T-cell (primary cell): Measurements from ENCODE around the gene TTC17. TPM values are rescaled to one million over a fixed set of nuclear protein-coding genes. Genes with fewer than 3 reads are reported as not detected.

ENCODE experiments used
- ATAC-seq, 4 experiments: fragments of 200-7000 bp in 3 of 4; fragments of 150-1000 bp in 1 of 4; cut with Tn5 transposase; replicated peaks in 1 of 4; 1 replicate in 3 of 4; 2 replicates in 1 of 4; pipeline ENCODE4 v1.10.0; 2021; ENCODE audit warnings: moderate library complexity in 3 of 4, mild to moderate bottlenecking in 2 of 4, moderate number of reproducible peaks in 1 of 4
- CTCF ChIA-PET, 2 donors: fragments of 300-600 bp; sonication (Branson Sonifier 250); formaldehyde crosslinking; loops; one replicate each; lab custom pipeline; 2022; ENCODE audit warnings: antibody characterized with exemption in 2 of 2; lab: Charles Lee
- POLR2A ChIA-PET, 2 donors: fragments of 300-600 bp; sonication (Branson Sonifier 250); formaldehyde crosslinking; loops; one replicate each; lab custom pipeline; 2022; ENCODE audit warnings: antibody characterized with exemption in 2 of 2; lab: Charles Lee
- DNase-seq, 35 experiments: peaks; one replicate each; pipeline versions ENCODE4 v3.0.0 to v3.0.0-alpha.2; 2013 to 2023
- H3K27ac ChIP-seq: one replicate; pipeline ENCODE4 v1.5.1; 2013; ENCODE audit warnings: low read length
- H3K27me3 ChIP-seq, 2 experiments: replicated peaks in 1 of 2; 1 replicate in 1 of 2; 2 replicates in 1 of 2; pipeline versions ENCODE4 v1.6.1 to v1.7.0; 2013; ENCODE audit warnings: low read length in 1 of 2, mixed read lengths in 1 of 2; ENCODE audit not compliant: control insufficient read depth in 2 of 2, insufficient read depth in 2 of 2; ENCODE audit errors: extremely low read depth in 1 of 2
- H3K36me3 ChIP-seq, 2 donors: 1 replicate in 1 of 2; 2 replicates in 1 of 2; pipeline versions ENCODE4 v1.6.1 to v1.7.0; 2013; ENCODE audit warnings: low read length in 1 of 2; ENCODE audit not compliant: control insufficient read depth in 2 of 2, insufficient read depth in 1 of 2; ENCODE audit errors: extremely low read depth in 1 of 2
- H3K4me1 ChIP-seq, 2 experiments: 1 replicate in 1 of 2; 2 replicates in 1 of 2; pipeline versions ENCODE4 v1.6.1 to v1.7.0; 2013; ENCODE audit warnings: low read length in 2 of 2, mixed read lengths in 1 of 2; ENCODE audit not compliant: insufficient read depth in 2 of 2, control insufficient read depth in 1 of 2; ENCODE audit errors: extremely low read depth in 1 of 2
- H3K4me3 ChIP-seq, 2 donors: 1 replicate in 1 of 2; 2 replicates in 1 of 2; pipeline versions ENCODE4 v1.5.1 to v1.7.0; 2013; ENCODE audit warnings: mild to moderate bottlenecking in 2 of 2, low read length in 1 of 2, moderate library complexity in 1 of 2; ENCODE audit not compliant: control insufficient read depth in 1 of 2; ENCODE audit errors: extremely low read depth in 1 of 2
- H3K9me3 ChIP-seq: 2 replicates; pipeline ENCODE4 v1.7.0; 2013
- H3K27ac Mint-ChIP-seq, 2 donors: one replicate each; pipeline ENCODE4 v1.8.0; 2020 to 2021; ENCODE audit warnings: mild to moderate bottlenecking in 2 of 2, mixed read lengths in 2 of 2
- H3K27me3 Mint-ChIP-seq, 2 donors: one replicate each; pipeline ENCODE4 v1.8.0; 2021 to 2022; ENCODE audit warnings: mixed read lengths in 2 of 2
- H3K36me3 Mint-ChIP-seq: one replicate; pipeline ENCODE4 v1.8.0; 2021; ENCODE audit warnings: mixed read lengths
- H3K4me1 Mint-ChIP-seq, 3 donors: one replicate each; pipeline ENCODE4 v1.8.0; 2020 to 2022; ENCODE audit warnings: mixed read lengths in 3 of 3, mild to moderate bottlenecking in 1 of 3
- H3K4me3 Mint-ChIP-seq, 3 donors: one replicate each; pipeline ENCODE4 v1.8.0; 2020 to 2022; ENCODE audit warnings: mild to moderate bottlenecking in 3 of 3, mixed read lengths in 3 of 3, moderate library complexity in 3 of 3
- H3K9me3 Mint-ChIP-seq, 3 donors: one replicate each; pipeline ENCODE4 v1.8.0; 2020 to 2022; ENCODE audit warnings: mixed read lengths in 3 of 3
- WGBS: methylation state at CpG from one replicate; pipeline ENCODE4 v1.1.5; 2013; ENCODE audit warnings: missing lambda C conversion rate; ENCODE audit not compliant: insufficient coverage; 5-methylcytosine and 5-hydroxymethylcytosine counted together
- total RNA-seq, 35 experiments: library from RNA in 6 of 35; stranded (reverse) in 6 of 35; fragments of 120-200 nt in 1 of 35; gene quantifications; one replicate each; pipeline versions ENCODE4 v1.2.1 to v1.2.4 and lab custom pipeline; 2013 to 2026

Gene TTC17
- total RNA-seq, 5 donors from 2014 or later (not counting 1 experiment from before 2014, with no cell fraction given): 72.4 to 123 (median 94.8) TPM

GRCh38 chr11:43392713-43393112, 34.0 kb downstream of the TTC17 start:
- Histone ChIP-seq H3K4me1 (peaks cover 0 to 5% of the 10 kb centered on the region in 2 experiments), H3K4me3 (no peak overlapping the region), H3K9me3 (no peaks in the 10 kb centered on the region), H3K36me3 (peaks cover 9 to 62% of the 10 kb centered on the region in 2 donors), H3K27me3 (no peaks in the 10 kb centered on the region), H3K27ac (no peak overlapping the region)
- Mint-ChIP-seq H3K9me3 (no peaks in the 10 kb centered on the region), H3K36me3 (peaks cover 61% of the 10 kb centered on the region), H3K27me3 (no peaks in the 10 kb centered on the region), H3K4me3 (peak overlapping the region in 2 of 3 donors; percentile 10 to 44), H3K4me1 (peaks cover 13 to 21% (median 15%) of the 10 kb centered on the region in 3 donors), H3K27ac (peak overlapping the region; percentile 22 to 41)
- ChIA-PET POLR2A (interaction anchor here in 1 of 2 donors (0.6 to 1.0 kb wide), 2 partner anchors 22 to 651 kb away, joined by 3 read pairs; no protein-coding TSS in a partner anchor), CTCF (interaction anchor here (0.8 to 1.5 kb wide), 3 partner anchors 16 to 81 kb away, joined by 3 to 8 read pairs (median 3); partner anchors contain the start of gene API5 (in 1 of the 2))
- WGBS: 50% methylated on average over 1 of the region's 5 CpGs
- DNase-seq: peak in 1 of 35 experiments; percentile 25
- ATAC-seq: peak in 2 of 4 experiments; percentile 35 to 67

- peaks cover 71% of the 10 kb centered on the region for H3K36me3 Mint-ChIP-seq
- H3K4me3 Mint-ChIP-seq: no peak overlapping the region
These were observed 35.1 kb downstream of the TTC17 start for GRCh38 chr11:43393765-43394355.

GRCh38 chr11:43396617-43397016, 37.9 kb downstream of the TTC17 start:
- WGBS: no CpG with 5 or more reads among the region's 3 CpGs
- CTCF ChIA-PET: interaction anchor here in 1 of 2 donors (0.5 kb wide), 1 partner anchor 17 kb away, joined by 3 read pairs; no protein-coding TSS in a partner anchor
- peaks cover 77% of the 10 kb centered on the region for H3K36me3 Mint-ChIP-seq

More at GRCh38 chr11:43393765-43394355, 35.1 kb downstream of the TTC17 start:
- no CpG with 5 or more reads among the region's 2 CpGs for WGBS
- H3K9me3 Mint-ChIP-seq: no peaks in the 10 kb centered on the region
- peaks cover 13 to 21% (median 15%) of the 10 kb centered on the region in 3 donors for H3K4me1 Mint-ChIP-seq
- no peak overlapping the region for H3K27ac Mint-ChIP-seq
- ChIA-PET POLR2A (interaction anchor here in 1 of 2 donors (1.0 kb wide), 1 partner anchor 24 kb away, joined by 3 read pairs; no protein-coding TSS in a partner anchor), CTCF (no interaction called here)
- no peaks in the 10 kb centered on the region for H3K27me3 Mint-ChIP-seq
- H3K27me3 ChIP-seq: no peaks in the 10 kb centered on the region
- H3K4me3 ChIP-seq: no peak overlapping the region
- no peak for ATAC-seq
- H3K4me1 ChIP-seq: peaks cover 0 to 5% of the 10 kb centered on the region in 2 experiments
- no peak overlapping the region for H3K27ac ChIP-seq
- H3K9me3 ChIP-seq: no peaks in the 10 kb centered on the region
- peaks cover 9 to 71% of the 10 kb centered on the region in 2 donors for H3K36me3 ChIP-seq
- no peak for DNase-seq

GRCh38 chr11:43397251-43397650, 38.5 kb downstream of the TTC17 start:
- ATAC-seq: no peak
- Histone ChIP-seq H3K9me3 (no peaks in the 10 kb centered on the region), H3K4me3 (no peak overlapping the region), H3K27ac (no peak overlapping the region), H3K36me3 (peaks cover 10 to 75% of the 10 kb centered on the region in 2 donors), H3K4me1 (peaks cover 0 to 5% of the 10 kb centered on the region in 2 experiments), H3K27me3 (no peaks in the 10 kb centered on the region)
- Mint-ChIP-seq H3K27ac (no peak overlapping the region), H3K36me3 (peaks cover 75% of the 10 kb centered on the region), H3K9me3 (no peaks in the 10 kb centered on the region), H3K27me3 (no peaks in the 10 kb centered on the region), H3K4me1 (peaks cover 8 to 9% (median 9%) of the 10 kb centered on the region in 3 donors), H3K4me3 (no peak overlapping the region)
- CTCF ChIA-PET: no interaction called here
- POLR2A ChIA-PET: interaction anchor here in 1 of 2 donors (0.7 kb wide), 1 partner anchor 38 kb away, joined by 5 read pairs; the partner anchor contains the start of gene TTC17
- WGBS: no CpG with 5 or more reads among the region's 3 CpGs
- DNase-seq: no peak

More at GRCh38 chr11:43396617-43397016, 37.9 kb downstream of the TTC17 start:
- Histone ChIP-seq H3K4me3 (no peak overlapping the region), H3K36me3 (peaks cover 9 to 75% of the 10 kb centered on the region in 2 donors), H3K27me3 (no peaks in the 10 kb centered on the region), H3K4me1 (peaks cover 0 to 5% of the 10 kb centered on the region in 2 experiments), H3K27ac (no peak overlapping the region), H3K9me3 (no peaks in the 10 kb centered on the region)
- Mint-ChIP-seq H3K27ac (no peak overlapping the region), H3K27me3 (no peaks in the 10 kb centered on the region), H3K4me1 (peaks cover 11 to 15% (median 14%) of the 10 kb centered on the region in 3 donors), H3K4me3 (no peak overlapping the region), H3K9me3 (no peaks in the 10 kb centered on the region)
- ATAC-seq (no peak), DNase-seq (no peak)
- POLR2A ChIA-PET: interaction anchor here in 1 of 2 donors (0.7 kb wide), 1 partner anchor 38 kb away, joined by 5 read pairs; the partner anchor contains the start of gene TTC17

GRCh38 chr11:43399983-43400630, 41.4 kb downstream of the TTC17 start:
- ChIA-PET CTCF (no interaction called here), POLR2A (no interaction called here)
- Mint-ChIP-seq H3K4me3 (no peak overlapping the region), H3K9me3 (no peaks in the 10 kb centered on the region), H3K4me1 (no peaks in the 10 kb centered on the region), H3K36me3 (peaks cover 74% of the 10 kb centered on the region), H3K27ac (no peak overlapping the region), H3K27me3 (no peaks in the 10 kb centered on the region)
- H3K4me1 ChIP-seq: no peaks in the 10 kb centered on the region
- no peaks in the 10 kb centered on the region for H3K27me3 ChIP-seq
- H3K27ac ChIP-seq: no peak overlapping the region
- ATAC-seq (no peak), DNase-seq (no peak)
- peaks cover 4 to 82% of the 10 kb centered on the region in 2 donors for H3K36me3 ChIP-seq
- no peaks in the 10 kb centered on the region for H3K9me3 ChIP-seq
- WGBS: 100% methylated on average over 1 of the region's 2 CpGs
- no peak overlapping the region for H3K4me3 ChIP-seq

GRCh38 chr11:43401252-43401651, 42.5 kb downstream of the TTC17 start:
- Histone ChIP-seq H3K4me3 (no peak overlapping the region), H3K36me3 (peaks cover 4 to 90% of the 10 kb centered on the region in 2 donors), H3K4me1 (no peaks in the 10 kb centered on the region), H3K27ac (no peak overlapping the region), H3K9me3 (no peaks in the 10 kb centered on the region), H3K27me3 (no peaks in the 10 kb centered on the region)
- DNase-seq: no peak
- POLR2A ChIA-PET: no interaction called here
- ATAC-seq: no peak
- no peaks in the 10 kb centered on the region for H3K9me3 Mint-ChIP-seq
- CTCF ChIA-PET: no interaction called here
- no peaks in the 10 kb centered on the region for H3K27me3 Mint-ChIP-seq
- WGBS: no CpG with 5 or more reads among the region's 6 CpGs
- no peaks in the 10 kb centered on the region for H3K4me1 Mint-ChIP-seq
- H3K4me3 Mint-ChIP-seq: no peak overlapping the region
- H3K36me3 Mint-ChIP-seq: peaks cover 77% of the 10 kb centered on the region
- no peak overlapping the region for H3K27ac Mint-ChIP-seq
